GM12872 (cell line): ENCODE measurements around the gene TNMD.

Experiments
- TF ChIP-seq, protein P1 (sequence below): IDR thresholded peaks from 3 replicates; pipeline ENCODE4 v1.5.1; 2011; ENCODE audit warnings: low read depth, mild to moderate bottlenecking, low read length, moderate library complexity; ENCODE audit not compliant: insufficient read depth

The TNMD gene

DNA sequence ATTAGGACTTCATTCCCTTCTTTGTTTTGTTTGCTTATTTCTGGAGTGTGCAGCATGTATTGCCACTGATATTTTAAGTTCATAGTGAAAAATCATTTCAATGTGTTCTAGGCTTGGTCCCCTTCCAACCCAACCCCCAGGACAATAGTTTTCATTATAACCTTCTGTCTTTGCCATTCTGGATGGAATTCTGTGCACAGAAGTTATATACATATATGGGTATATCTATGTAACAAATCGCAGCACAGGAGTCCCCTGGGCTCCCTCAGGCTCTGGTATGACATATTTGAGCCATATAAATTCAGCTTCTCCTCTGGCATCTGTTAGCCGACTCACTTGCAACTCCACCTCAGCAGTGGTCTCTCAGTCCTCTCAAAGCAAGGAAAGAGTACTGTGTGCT is at the start of gene TNMD:
Gene TNMD (plus strand): TSS at position 326 of the 400 bp plus-strand sequence. CDS start 83 bp downstream, outside the sequence.
- TF ChIP-seq, protein P1, sequence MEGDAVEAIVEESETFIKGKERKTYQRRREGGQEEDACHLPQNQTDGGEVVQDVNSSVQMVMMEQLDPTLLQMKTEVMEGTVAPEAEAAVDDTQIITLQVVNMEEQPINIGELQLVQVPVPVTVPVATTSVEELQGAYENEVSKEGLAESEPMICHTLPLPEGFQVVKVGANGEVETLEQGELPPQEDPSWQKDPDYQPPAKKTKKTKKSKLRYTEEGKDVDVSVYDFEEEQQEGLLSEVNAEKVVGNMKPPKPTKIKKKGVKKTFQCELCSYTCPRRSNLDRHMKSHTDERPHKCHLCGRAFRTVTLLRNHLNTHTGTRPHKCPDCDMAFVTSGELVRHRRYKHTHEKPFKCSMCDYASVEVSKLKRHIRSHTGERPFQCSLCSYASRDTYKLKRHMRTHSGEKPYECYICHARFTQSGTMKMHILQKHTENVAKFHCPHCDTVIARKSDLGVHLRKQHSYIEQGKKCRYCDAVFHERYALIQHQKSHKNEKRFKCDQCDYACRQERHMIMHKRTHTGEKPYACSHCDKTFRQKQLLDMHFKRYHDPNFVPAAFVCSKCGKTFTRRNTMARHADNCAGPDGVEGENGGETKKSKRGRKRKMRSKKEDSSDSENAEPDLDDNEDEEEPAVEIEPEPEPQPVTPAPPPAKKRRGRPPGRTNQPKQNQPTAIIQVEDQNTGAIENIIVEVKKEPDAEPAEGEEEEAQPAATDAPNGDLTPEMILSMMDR, result no peak

DNA sequence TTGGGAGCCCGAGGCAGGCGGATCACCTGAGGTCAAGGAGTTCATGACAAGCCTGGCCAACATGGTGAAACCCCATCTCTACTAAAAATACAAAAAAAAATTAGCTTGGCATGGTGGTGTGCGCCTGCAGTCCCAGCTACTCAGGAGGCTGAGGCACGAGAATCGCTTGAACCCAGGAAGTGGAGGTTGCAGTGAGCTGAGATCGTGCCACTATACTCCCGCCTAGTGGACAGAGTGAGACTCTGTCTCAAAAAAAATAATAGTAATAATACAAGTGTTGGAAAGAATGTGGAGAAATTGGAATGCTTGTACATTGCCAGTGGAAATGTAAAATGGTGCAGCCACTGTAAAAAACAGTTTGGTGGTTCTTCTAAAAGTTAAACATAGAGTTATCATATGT is 19.2 kb upstream of the TNMD start:
- TF ChIP-seq, protein P1, result 0 out of 3 replicates have a peak, but pooled peaks have one; percentile 16

DNA sequence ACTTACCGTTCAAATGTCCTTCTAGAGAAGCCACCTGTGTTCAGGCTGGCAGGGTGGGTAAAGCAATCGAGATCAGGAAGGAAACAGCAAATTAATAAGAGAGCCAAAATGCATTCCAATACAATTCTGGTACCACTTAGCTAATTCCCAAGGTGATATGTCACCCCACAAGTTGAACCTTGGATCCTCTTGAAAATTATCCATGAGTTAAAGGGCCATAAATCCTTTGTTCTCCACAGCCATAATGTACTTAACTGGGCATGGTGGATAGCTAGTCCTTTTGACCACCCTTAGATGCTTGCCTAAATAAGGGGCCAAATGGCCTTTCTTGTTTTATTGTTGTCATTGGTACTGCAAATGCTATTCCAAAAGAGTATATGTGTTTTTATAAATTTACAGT is 2.0 kb downstream of the TNMD start:
- TF ChIP-seq, protein P1, result no peak

DNA sequence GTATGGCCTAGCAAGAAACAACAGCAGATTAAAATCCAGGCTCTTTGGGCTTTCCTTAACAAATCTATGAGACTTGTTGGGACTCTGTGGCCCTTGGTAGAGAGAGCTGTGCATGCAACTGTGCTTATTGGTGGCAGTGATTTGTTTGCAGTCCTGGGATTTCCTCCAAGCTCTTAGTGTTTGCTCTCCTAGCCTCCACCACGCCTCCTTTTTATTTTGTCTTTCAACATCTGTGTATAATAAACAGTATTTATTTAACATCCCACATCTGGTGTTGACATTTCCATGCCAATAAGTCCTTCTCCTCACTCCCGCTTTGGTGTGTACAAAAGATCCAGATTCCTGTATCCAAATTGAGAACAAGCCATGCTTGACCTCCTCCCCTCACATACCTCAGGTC is 3.1 kb downstream of the TNMD start:
- TF ChIP-seq, protein P1, result no peak

DNA sequence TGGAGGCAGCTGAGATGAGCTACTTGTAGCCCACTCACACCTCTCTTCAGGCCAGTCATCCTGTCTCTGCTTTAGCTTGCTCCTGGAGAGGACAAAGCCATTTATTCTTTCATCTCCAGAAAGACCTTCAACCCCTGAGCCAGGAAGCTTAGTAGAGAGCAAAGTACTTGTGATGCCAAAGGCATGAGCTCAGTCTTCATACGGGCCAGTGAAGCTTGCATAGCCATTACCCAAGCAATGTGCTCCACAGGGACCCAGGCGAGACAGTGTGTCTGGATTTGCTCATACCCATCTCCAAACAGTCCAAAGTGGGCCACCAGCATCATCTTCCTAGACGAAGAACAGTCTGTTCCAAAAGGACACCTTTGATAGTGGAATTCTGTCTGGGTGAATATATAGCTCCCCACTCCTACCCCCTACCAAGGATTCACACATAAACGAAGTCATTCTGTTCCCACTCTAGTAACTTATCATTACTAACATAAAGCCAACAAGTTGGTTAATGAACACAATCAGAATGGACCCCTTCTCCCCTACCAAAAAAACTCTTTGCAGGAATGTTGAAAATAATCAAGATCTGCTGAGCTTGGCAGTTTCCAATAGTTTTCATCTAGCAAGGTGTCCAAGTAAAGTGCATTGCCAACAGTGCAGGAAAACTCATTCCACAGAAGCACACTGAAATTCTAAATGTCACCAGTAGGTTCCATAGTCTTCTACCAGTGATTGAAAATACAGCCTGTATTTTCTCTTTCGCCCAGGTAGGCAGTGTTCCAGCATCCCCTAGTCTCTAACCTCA is 6.7 kb downstream of the TNMD start:
- TF ChIP-seq, protein P1, result no peak

DNA sequence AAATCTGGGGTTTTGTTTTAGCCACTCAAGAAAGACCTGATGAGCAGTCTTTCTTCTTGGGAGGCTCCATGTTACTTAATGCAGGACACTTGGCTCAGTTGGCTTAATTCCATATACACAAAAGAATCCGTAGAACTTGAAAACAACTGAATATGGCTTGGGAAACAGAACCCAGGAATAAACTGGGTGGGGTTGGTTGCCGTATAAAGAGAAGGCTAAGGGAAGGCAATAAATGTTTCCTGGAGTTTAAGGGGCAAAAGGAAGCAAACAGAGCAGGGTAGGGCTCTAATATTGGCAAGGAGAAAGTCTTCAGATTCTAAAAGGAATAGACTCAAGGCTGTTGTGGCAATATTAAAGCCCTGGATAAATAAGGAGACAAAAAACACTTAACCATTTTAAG is 8.4 kb downstream of the TNMD start:
- TF ChIP-seq, protein P1, result no peak

DNA sequence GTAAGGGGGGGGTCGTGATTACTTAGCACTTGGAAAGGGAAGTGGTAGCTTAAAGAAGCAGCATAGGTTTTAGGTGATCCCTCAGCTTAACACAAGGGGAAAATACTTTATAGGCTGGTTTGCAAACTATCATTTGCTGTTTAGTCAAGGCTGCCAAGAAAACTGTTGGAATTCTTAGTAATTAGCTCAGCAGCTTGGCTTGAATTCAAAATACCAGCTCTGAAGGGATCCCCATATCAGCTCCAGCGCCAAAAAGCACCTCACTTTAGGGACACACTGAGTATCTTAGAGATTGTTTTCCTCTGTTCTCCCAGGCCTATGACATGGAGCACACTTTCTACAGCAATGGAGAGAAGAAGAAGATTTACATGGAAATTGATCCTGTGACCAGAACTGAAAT is 8.8 kb downstream of the TNMD start:
- TF ChIP-seq, protein P1, result no peak
